Measurements from ENCODE around the gene ASPSCR1. TPM values are rescaled to one million over a fixed set of nuclear protein-coding genes. Genes with fewer than 3 reads are reported as not detected.
A peak's percentile ranks its signal among the peaks of the same experiment; 100 is the strongest.

ASPSCR1 gene
- total RNA-seq, 3 donors from 2014 or later = 41.4 to 41.9 (median 41.6) TPM

DNA sequence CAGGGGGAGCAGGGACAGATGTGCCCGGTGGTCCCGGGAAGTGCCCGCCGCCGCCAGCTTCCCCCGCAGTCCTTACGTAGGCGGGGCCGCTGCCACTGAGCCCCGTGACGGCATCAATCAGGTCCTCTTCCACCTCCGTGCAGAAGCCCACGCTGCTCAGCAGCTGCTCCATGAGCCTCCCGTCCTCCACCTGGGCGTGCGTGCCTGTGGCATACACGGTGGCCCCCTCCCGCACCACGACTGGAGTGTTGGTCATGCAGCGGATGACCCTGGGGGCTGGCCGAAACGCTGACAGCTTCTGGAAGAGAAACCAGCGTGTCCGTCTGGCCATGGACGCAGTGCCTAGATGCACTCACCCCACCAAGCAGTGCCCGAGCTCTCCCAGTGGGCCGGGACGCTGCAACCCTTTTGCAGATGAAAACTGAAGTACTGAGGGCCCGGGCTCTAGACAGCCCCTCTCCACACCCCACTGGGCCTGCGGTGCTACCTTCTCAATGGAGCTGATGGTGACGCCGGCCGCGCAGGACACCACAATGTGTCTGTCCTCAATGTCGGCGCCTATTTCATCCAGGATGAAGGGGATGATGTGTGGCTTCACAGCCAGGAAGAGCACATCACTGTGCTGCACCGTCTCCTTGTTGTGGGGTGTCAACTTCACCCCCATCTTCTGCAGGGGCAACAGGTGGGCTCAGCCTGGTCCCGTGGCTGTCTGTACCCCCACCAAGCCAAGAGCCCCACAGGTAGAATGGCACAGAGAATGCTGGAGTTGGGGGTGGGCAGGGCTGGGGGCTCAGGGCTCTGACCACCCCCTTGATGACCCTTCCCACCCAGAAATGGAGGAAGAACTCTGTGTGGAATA, 42.4 kb upstream of the ASPSCR1 start:
- no peak for ATAC-seq
- no peaks in the 10 kb centered on the region for H3K9me3 Mint-ChIP-seq
- peaks cover 10% of the 10 kb centered on the region for H3K4me1 Mint-ChIP-seq (ENCODE audit: low read depth)
- peak overlapping the region; percentile 87 for H3K4me3 Mint-ChIP-seq
- peaks cover 9% of the 10 kb centered on the region for H3K27me3 Mint-ChIP-seq (ENCODE audit: low read depth)
- DNase-seq = no peak
- H3K36me3 Mint-ChIP-seq (ENCODE audit: insufficient read depth) = peaks cover 14% of the 10 kb centered on the region

DNA sequence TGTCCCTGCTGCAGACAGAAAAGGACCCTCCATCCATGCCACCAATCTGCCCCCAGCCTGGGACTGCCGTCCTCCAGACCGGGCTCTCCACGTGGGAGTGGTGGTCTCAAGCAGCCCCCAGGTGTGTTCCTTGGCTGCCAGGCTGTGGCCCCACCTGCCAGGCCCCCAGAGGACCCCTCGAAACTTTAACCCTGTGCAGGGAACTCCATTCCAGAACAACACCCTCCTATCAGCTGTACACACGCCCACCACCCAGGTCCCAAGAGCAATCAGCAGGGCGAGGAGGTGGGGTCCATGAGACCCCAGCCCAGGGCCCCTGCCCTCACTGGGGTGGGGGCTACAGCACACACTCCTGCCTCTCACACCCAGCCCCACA, 41.7 kb upstream of the ASPSCR1 start:
- no peaks in the 10 kb centered on the region for H3K9me3 Mint-ChIP-seq
- peak overlapping the region; percentile 87 for H3K4me3 Mint-ChIP-seq
- H3K36me3 Mint-ChIP-seq (ENCODE audit: insufficient read depth) = peaks cover 14% of the 10 kb centered on the region
- DNase-seq (no peak), ATAC-seq (no peak)
- peaks cover 10% of the 10 kb centered on the region for H3K4me1 Mint-ChIP-seq (ENCODE audit: low read depth)
- H3K27me3 Mint-ChIP-seq (ENCODE audit: low read depth) = peaks cover 11% of the 10 kb centered on the region

DNA sequence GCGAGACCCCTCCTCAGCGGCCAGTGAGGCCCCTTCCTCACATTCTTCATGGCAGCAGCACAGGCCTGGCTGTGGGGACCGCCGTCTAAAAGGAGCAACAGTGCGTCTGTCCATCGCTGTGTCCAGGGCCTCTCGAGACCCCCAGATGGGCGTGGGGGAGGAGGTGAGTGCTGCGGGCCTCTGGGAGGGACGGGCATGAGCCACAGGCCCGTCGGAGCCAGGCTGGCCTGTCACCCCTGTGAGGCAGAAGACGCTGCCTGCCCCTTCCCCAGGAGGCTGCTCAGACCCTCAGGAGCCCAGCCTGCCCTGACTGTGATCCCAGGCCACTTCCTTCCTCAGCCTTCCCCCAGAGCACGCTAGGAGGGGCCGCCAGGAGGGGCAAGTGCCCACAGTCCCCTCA, 38.2 kb upstream of the ASPSCR1 start:
- Mint-ChIP-seq H3K9me3 (no peaks in the 10 kb centered on the region), H3K4me3 (no peak overlapping the region), H3K27me3 (ENCODE audit: low read depth) (peaks cover 2% of the 10 kb centered on the region), H3K36me3 (ENCODE audit: insufficient read depth) (peaks cover 9% of the 10 kb centered on the region), H3K4me1 (ENCODE audit: low read depth) (peaks cover 10% of the 10 kb centered on the region)
- ATAC-seq = no peak
- DNase-seq = no peak

DNA sequence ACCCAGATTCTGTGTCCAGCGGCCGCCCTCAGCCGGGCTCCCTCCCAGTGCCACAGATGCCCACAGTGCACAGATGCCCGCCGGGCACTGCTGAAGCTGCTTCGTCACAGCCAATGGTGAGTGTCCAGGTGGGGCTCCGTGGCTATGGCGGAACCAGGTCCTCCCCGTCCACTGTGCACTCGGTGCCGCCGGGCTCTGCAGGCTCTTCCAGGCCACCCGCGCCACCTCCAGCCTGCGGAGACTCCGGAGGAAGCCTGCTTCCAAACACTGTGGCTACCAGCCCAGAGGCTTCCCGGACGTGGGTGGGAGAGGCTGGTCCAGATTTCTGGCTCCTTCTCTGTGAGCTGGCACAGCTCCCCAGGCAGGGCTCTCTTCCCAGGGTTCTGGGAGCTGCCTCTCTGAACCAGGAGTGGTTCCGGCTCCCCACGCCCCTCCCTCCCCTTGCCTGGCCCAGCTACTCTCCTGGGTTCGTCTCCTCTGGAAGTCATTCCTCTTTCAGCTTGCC, 37.5 kb upstream of the ASPSCR1 start:
- Mint-ChIP-seq H3K36me3 (ENCODE audit: insufficient read depth) (peaks cover 7% of the 10 kb centered on the region), H3K4me1 (ENCODE audit: low read depth) (peaks cover 10% of the 10 kb centered on the region), H3K27me3 (ENCODE audit: low read depth) (peaks cover 2% of the 10 kb centered on the region), H3K9me3 (no peaks in the 10 kb centered on the region), H3K4me3 (no peak overlapping the region)
- no peak for ATAC-seq
- no peak for DNase-seq

DNA sequence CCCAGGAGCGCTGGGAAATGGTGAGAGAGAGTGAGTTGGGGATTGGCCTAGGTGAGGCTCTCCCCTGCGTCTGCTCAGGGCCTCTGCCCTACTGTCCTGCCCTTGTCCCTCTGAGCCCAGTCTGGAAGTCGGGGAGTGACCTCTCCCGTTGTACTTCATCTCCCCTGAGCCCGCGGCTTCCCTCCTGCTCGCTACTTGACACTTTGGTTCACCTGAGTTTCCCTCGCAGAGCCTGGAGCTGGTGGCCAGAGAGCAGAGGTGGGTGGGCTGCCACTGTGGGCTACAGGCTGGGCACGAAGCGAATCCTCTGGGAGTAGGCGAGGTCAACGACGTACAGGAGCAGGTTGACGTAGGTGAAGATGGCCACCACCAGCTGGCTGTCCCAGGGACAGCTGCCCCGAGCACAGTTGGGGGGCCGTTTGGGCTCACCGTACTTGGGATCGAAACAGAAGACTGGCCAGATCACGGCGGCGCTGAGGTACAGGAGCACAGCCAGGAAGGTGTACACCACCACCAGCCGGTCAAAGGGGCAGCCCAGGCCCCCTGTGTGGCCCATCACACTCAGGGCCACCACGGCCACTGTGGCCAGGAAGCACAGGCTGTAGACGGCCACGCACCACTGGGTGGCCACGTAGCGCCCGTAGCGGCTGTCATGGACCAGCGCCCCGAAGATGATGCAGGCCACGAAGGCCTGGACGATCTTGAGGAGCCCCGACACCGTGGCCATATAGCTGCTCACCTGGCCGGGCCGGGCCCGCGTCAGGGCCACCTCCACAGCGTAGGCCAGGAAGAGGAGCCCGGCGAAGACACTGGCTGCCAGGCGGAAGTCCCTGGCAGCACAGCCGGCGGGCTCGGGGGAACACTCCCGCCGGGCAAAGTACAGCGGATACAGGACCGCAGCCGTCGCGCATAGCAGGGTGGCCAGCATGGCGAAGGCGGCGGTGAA, 36.6 kb upstream of the ASPSCR1 start:
- H3K9me3 Mint-ChIP-seq = no peaks in the 10 kb centered on the region
- H3K27me3 Mint-ChIP-seq (ENCODE audit: low read depth) = peaks cover 2% of the 10 kb centered on the region
- DNase-seq (no peak), ATAC-seq (no peak)
- H3K4me1 Mint-ChIP-seq (ENCODE audit: low read depth) = peaks cover 9% of the 10 kb centered on the region
- no peak overlapping the region for H3K4me3 Mint-ChIP-seq
- peaks cover 3% of the 10 kb centered on the region for H3K36me3 Mint-ChIP-seq (ENCODE audit: insufficient read depth)

DNA sequence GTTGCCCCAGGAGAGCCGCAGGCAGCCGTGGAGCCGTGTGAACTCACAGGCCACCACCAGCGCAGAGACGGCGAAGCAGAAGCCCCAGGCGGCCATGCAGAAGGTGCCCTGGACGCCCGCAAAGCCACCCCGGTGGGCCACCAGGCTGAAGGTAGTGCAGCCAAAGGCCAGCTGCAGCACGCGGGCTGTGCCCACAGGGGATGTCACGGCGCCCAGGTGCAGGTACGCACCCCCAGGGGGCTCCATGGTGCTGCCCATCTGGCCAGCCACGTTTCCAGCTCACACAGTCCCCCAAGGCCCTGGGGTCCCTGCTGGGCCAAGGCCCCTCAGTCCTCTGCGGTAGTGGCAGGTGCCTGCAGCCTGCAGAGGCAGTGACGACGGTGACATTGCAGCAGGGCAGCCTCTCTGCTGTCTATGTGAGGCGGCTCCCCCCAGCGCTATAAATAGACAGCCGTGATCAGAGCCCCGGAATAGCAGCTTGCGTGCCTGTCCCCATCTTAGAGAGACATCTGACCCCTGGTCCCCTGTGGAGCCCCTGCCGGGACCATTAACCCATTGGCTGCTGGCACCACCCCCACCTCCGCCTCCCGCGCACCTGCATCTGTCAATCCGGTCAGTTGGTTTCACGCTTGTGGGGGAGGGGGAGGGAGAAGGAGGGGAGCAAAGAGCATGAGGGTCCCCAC, 35.8 kb upstream of the ASPSCR1 start:
- Mint-ChIP-seq H3K9me3 (no peaks in the 10 kb centered on the region), H3K4me1 (ENCODE audit: low read depth) (peaks cover 6% of the 10 kb centered on the region), H3K27me3 (ENCODE audit: low read depth) (peaks cover 2% of the 10 kb centered on the region), H3K36me3 (ENCODE audit: insufficient read depth) (no peaks in the 10 kb centered on the region), H3K4me3 (no peak overlapping the region)
- ATAC-seq (no peak), DNase-seq (peak; percentile 3)

DNA sequence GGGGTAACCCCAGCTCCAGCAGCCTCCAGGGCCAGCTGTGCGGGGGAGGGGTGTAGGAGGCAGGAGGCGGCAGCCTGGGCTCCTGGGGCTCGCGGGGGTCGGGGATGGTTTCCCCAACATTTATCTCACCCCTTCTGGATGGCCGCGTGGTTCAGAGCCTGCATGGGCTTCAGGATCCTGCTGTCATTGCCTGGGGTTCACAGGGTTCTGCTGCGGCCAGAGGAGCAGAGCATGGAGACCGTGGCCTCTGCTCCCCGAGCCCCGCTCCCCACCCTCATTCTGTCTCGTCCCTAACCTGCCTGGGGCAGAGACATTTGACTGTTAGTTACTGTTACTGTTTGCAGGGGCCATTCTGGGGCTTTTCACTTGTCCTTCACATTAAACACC, 35.3 kb upstream of the ASPSCR1 start:
- peaks cover 2% of the 10 kb centered on the region for H3K27me3 Mint-ChIP-seq (ENCODE audit: low read depth)
- no peak overlapping the region for H3K4me3 Mint-ChIP-seq
- no peaks in the 10 kb centered on the region for H3K9me3 Mint-ChIP-seq
- DNase-seq = no peak
- ATAC-seq = no peak
- peaks cover 5% of the 10 kb centered on the region for H3K4me1 Mint-ChIP-seq (ENCODE audit: low read depth)
- H3K36me3 Mint-ChIP-seq (ENCODE audit: insufficient read depth) = no peaks in the 10 kb centered on the region

DNA sequence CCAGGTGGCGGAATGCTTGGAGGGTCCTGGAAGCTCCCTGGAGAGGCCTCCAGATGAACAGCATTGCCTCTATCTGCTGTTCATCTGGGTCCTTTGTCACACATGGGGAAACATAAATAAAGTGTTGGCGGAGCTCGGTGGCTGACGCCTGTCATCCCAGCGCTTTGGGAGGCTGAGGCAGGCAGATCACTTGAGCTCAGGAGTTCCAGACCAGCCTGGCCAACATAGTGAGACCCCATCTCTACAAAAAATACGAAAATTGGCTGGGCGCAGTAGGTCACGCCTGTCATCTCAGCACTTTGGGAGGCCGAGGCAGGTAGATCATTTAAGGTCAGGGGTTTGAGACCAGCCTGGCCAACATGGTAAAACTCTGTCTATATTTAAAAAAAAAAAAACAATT, 32.6 kb upstream of the ASPSCR1 start:
- Mint-ChIP-seq H3K9me3 (no peaks in the 10 kb centered on the region), H3K4me1 (ENCODE audit: low read depth) (no peaks in the 10 kb centered on the region), H3K4me3 (no peak overlapping the region), H3K27me3 (ENCODE audit: low read depth) (peaks cover 2% of the 10 kb centered on the region), H3K36me3 (ENCODE audit: insufficient read depth) (no peaks in the 10 kb centered on the region)
- no peak for ATAC-seq
- no peak for DNase-seq

DNA sequence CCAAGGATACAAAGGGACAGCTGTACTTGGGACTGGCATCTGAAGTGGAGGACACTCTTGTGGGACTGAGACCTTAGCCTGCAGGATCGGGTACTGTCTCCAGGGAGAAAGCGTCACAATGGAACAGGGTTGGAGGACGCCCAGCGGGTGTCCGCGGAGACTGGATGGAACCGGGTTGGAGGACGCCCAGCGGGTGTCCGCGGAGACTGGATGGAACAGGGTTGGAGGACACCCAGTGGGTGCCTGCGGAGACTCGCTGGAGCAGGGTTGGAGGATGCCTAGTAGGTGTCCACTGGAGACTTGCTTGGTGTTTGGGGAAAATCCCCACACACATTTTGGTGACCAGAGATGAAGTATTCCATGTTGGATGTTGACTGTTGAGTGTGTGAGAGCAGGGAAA, 30.2 kb upstream of the ASPSCR1 start, which contains the start of gene MYADML2:
Gene MYADML2 (minus strand): TSS at position 45 of the 400 bp plus-strand sequence. CDS start 5,492 bp downstream, outside the sequence.
- H3K36me3 Mint-ChIP-seq (ENCODE audit: insufficient read depth) = no peaks in the 10 kb centered on the region
- H3K4me1 Mint-ChIP-seq (ENCODE audit: low read depth) = no peaks in the 10 kb centered on the region
- no peak within 1 kb of the TSS for H3K4me3 Mint-ChIP-seq
- no peaks in the 10 kb centered on the region for H3K27me3 Mint-ChIP-seq (ENCODE audit: low read depth)
- ATAC-seq = no peak
- H3K9me3 Mint-ChIP-seq = no peaks in the 10 kb centered on the region
- DNase-seq = no peak

DNA sequence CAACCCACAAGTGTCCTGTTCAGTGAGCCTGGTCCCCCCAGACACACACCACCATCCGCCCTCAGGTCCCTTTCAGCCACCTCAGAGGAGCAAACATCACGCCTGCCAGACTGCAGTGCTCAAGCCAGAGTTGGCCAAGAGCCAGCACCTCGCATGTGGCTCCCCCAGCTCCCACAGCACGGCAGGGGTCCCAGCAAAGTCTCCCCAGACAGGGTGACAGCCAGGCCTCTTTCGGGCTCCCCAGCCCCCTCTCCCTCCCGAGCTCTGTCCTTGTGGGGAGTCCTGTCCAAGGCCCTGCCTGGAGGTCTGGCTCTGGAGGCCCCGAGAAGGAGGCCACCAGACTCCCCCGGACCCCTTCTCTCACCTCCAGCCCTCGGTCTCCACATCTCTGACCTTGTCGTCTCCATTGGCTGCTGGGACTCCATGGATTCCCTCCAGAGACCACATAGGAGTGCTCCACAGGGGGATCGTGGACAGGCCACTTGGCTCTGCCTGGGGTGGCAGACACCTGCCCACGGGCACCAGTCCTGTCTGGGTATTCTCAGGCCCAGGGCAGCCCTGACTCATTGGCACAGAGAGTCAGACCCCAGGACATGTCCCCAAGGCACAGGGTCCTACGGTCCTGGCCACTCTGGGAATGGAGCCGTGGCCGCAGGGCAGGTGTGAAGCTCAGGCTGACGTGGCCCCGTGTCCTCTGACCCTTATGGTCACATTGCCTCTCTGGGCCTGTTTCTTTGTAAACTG, 28.6 kb upstream of the ASPSCR1 start:
- no peaks in the 10 kb centered on the region for H3K9me3 Mint-ChIP-seq
- H3K36me3 Mint-ChIP-seq (ENCODE audit: insufficient read depth) = no peaks in the 10 kb centered on the region
- no peaks in the 10 kb centered on the region for H3K27me3 Mint-ChIP-seq (ENCODE audit: low read depth)
- H3K4me1 Mint-ChIP-seq (ENCODE audit: low read depth) = no peaks in the 10 kb centered on the region
- no peak overlapping the region for H3K4me3 Mint-ChIP-seq
- ATAC-seq = no peak
- DNase-seq = no peak

DNA sequence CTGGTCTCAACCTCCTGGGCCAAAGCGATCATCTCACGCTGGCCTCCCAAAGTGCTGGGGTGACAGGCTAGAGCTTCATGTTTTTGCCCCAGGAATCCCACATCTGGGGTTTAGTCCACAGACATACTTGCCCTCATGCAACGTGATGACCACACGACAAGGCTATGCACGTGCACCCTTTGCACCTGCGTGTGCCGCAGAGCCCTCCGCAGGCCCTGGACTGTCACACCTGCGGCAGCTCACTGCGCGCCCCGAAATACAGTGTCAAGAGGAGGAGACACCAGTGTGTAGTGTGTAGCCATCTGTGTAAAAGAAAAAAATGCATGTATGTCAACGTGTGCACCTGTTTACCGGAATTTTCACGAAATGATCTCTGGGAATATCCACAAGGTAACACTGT, 26.9 kb upstream of the ASPSCR1 start:
- no peaks in the 10 kb centered on the region for H3K27me3 Mint-ChIP-seq (ENCODE audit: low read depth)
- DNase-seq (no peak), ATAC-seq (no peak)
- H3K4me3 Mint-ChIP-seq = no peak overlapping the region
- no peaks in the 10 kb centered on the region for H3K36me3 Mint-ChIP-seq (ENCODE audit: insufficient read depth)
- no peaks in the 10 kb centered on the region for H3K9me3 Mint-ChIP-seq
- no peaks in the 10 kb centered on the region for H3K4me1 Mint-ChIP-seq (ENCODE audit: low read depth)

DNA sequence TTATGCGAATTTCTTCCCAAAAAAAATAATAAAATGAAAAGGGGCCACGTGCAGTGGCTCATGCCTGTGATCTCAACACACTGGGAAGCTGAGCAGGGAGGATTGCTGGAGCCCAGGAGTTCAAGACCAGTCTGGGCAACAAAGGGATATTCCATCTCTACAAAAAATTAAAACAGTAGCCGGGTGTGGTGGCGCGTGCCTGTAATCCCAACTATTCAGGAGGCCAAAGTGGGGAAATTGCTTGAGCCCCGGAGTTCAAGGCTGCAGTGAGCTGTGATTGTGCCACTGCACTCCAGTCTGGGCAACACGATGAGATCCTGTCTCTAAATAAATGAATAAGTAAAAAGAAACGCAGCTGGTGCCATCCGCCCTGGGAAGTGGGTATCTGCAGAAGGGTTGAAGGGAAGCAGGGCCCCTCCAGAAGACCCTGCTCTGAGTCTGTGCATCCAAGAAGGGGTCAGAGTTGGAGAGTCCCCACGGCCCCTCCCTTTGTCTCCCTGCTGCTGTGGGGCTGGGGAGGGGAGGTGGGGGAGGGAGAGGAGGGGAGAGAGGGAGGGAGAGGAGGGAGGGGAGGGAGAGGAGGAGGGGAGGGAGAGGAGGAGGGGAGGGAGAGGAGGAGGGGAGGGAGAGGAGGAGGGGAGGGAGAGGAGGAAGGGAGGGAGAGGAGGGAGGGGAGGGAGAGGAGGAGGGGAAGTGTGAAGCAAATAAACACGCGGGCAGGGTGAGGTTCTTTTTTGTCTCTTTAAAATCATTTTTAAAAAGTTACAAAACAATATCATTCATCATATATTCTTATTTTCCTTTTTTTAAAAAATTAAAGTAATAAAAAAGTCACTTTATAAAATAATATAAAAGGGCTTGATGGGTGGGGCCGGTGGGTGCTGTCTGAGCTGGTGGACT, 25.4 kb upstream of the ASPSCR1 start:
- DNase-seq (no peak), ATAC-seq (no peak)
- no peaks in the 10 kb centered on the region for H3K4me1 Mint-ChIP-seq (ENCODE audit: low read depth)
- no peak overlapping the region for H3K4me3 Mint-ChIP-seq
- H3K36me3 Mint-ChIP-seq (ENCODE audit: insufficient read depth) = no peaks in the 10 kb centered on the region
- no peaks in the 10 kb centered on the region for H3K9me3 Mint-ChIP-seq
- no peaks in the 10 kb centered on the region for H3K27me3 Mint-ChIP-seq (ENCODE audit: low read depth)

DNA sequence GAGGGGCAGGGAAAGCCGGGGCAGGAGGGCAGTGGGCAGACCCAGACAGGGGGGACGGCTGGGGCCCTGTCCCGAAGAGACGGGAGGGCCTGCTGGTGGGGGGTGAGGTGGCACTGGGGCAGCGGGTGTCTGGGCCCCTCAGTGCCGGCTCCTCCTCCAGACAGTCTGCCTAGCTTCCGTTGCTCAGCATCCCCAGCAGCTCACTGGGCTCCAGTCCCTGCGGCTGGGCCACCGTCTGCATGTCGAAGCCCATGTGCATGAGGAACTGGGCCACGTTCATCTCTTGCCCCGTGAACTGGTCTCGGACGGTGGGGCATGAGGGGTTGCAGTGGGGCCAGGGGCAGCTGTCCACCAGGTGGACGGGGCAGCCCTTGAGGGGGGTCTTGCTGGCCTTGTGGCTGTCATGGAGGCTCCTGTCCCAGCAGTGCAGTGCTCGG, 24.6 kb upstream of the ASPSCR1 start:
- Mint-ChIP-seq H3K4me1 (ENCODE audit: low read depth) (no peaks in the 10 kb centered on the region), H3K9me3 (no peaks in the 10 kb centered on the region), H3K4me3 (no peak overlapping the region), H3K36me3 (ENCODE audit: insufficient read depth) (no peaks in the 10 kb centered on the region), H3K27me3 (ENCODE audit: low read depth) (peaks cover 4% of the 10 kb centered on the region)
- ATAC-seq (no peak), DNase-seq (no peak)

Data from activated T-cell treated with anti-CD3 and anti-CD28 coated beads, Interleukin-2, amount 50 U/mL, for 4 hours (primary cell).